GM12892 (cell line): ENCODE results near the gene FAM47E.

Source experiments
- POLR2A ChIP-seq: IDR thresholded peaks from 2 replicates; pipeline ENCODE4 v1.6.1; 2011; ENCODE audit warnings: low read depth, low read length, control low read depth
- POLR2AphosphoS5 ChIP-seq: IDR thresholded peaks from 2 replicates; pipeline ENCODE4 v1.6.1; 2011; ENCODE audit warnings: low read depth, low read length, control low read depth
- TAF1 ChIP-seq: IDR thresholded peaks from 2 replicates; pipeline ENCODE4 v1.6.1; 2011; ENCODE audit warnings: low read depth, mild to moderate bottlenecking, control low read depth, low read length, borderline replicate concordance

DNA sequence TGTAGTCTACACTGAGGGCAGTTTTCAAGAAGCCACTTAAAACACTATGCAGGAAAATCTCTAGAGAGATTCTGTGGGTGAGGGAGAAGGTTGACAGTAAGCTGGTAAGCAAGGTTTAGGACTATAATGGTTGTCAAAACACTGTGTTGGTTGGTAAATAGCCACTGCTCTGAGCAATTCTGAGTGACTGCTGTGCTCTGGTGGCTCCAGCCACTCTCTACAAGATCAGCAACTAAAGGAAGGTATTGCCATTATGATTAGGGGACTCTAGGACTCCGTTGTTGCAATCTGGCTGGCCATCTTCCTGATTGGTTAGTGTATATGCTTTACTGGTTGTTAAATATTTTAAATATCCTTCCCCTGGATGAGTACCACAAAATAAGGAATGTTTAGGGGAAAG is 5.5 kb upstream of the FAM47E start:
- TF ChIP-seq POLR2AphosphoS5 (no peak), POLR2A (no peak), TAF1 (no peak)
